GM12891 (cell line): ENCODE measurements around the gene HTR3C.
"Not testable (repeated sequence)": the region's sequence is repeated elsewhere in the genome, so short reads cannot be mapped to it uniquely, and the experiment has no call there.

Experiments used
- DNase-seq: peaks from one replicate; pipeline ENCODE4 v3.0.0; 2011; ENCODE audit warnings: low spot score; ENCODE audit not compliant: insufficient read length
- FAIRE-seq: peaks from 2 replicates; lab custom pipeline; 2011; peaks lifted over from hg19 to GRCh38; lab: Jason Lieb, UNC
- PAX5 ChIP-seq: IDR thresholded peaks from 2 replicates; pipeline ENCODE4 v1.6.1; 2011; ENCODE audit warnings: low read length, moderate library complexity, mild to moderate bottlenecking; ENCODE audit not compliant: insufficient read depth, severe bottlenecking
- POLR2A ChIP-seq: IDR thresholded peaks from 2 replicates; pipeline ENCODE4 v1.6.1; 2011; ENCODE audit warnings: low read depth, low read length, control low read depth
- POLR2AphosphoS5 ChIP-seq: IDR thresholded peaks from 2 replicates; pipeline ENCODE4 v1.6.1; 2011; ENCODE audit warnings: low read depth, low read length, control low read depth
- POU2F2 ChIP-seq: IDR thresholded peaks from 2 replicates; pipeline ENCODE4 v1.6.1; 2011; ENCODE audit warnings: low read depth, mild to moderate bottlenecking, control low read depth, low read length, moderate library complexity
- SPI1 ChIP-seq: IDR thresholded peaks from 2 replicates; pipeline ENCODE4 v1.6.1; 2011; ENCODE audit warnings: low read depth, low read length, control low read depth
- TAF1 ChIP-seq: IDR thresholded peaks from 2 replicates; pipeline ENCODE4 v1.6.1; 2011; ENCODE audit warnings: low read depth, low read length, control low read depth

The HTR3C gene

DNA sequence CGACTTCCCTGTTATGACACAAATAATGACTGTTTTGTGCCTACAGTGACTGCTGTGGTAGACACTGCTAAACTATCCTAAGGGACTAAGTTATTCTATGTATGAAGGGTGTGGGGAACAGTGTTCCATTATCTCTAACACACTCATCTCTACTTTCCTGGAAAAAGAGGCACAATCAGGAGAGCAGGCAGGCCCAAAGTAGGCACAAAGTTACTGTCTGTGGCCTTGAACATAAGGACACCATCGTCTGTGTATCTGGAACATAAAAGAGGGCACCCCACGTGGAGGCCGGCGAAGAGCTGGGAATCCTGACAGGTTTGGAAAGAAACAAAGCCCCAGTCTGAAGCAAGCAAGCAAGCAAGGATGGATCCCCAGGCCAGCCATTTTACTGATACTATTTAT, 36.7 kb upstream of the HTR3C start:
- TF ChIP-seq POLR2AphosphoS5, result no peak
- FAIRE-seq (no peak), DNase-seq (no peak)

DNA sequence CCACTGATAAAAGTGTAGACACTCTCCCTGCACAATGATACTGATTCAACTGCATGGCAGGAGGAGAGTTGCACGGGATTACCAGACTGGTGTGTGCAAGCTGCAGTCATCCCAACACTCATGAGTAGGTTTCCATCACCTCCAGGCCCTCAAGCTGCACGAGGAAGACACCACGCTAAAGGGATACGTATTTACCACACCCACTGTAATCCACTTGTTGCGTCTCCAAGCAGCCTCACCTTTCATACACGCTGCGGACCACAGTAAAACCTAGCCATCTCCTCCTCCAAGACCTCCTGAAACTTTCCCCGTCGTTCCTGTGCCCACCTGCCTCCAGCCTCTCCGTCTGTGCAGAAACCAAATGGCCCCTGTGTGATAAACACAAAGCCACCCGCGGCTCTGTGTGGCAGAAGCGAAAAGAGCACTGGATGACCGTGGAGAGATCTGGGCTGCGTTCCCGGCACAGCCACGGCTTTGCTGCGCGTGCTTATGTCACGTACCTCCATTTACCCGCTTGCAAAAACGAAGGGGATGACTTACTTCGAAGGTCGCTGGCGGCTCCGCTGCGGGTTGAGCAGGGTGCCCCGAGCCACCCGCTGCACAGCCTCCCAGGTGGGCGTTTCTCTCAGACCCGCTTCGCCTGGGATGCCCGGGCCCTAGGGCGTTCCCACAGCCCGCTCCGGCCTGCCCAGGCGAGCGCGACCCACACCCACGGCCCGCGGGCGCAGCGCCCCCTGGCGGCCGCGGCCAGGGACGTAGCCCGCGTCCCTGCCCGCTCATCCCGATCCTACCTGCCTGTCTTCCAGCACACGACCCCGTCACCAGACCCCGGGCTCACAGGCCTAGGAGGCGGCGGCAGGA, 35.8 kb upstream of the HTR3C start:
- TF ChIP-seq POLR2AphosphoS5 (no peak), PAX5 (peak; percentile 82)
- DNase-seq, result peak; percentile 72
- no peak for FAIRE-seq

DNA sequence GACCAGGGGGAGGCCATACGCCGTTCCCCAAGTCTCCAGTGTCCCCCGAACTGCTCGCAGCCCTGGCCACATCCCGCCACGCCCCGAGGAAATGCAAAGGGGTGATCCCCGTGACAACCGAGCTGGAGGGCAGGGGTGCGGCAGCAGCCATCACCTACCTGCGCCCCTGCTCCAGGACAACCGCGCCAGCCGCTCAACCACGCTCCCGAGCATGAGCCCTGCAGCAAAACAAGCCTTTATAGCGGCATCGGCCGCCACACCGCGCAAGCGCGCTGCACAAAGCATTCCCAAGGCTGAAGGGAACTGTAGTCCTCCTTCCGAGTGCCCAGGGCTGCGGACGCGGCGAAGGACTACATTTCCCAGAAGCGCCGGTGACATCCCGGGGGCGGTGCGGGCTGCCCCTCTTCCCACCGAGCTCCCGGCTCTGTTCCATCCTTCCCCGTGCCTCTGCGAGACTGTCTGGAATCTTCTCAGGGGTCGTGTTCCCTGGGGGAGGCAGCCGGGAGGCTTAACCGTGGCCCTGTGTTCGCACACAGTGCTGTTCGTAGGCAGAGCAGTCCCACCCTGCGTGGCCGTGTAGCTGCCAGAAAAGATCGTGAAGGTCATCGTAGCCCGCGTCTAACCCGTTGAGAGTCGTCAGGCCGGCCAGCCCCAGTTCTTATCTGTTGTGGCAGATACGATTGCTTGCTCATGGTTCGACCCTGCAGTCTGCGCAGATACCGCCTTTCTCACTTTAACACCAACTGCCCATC, 35.0 kb upstream of the HTR3C start, which contains the start of gene ABCC5:
Gene ABCC5 (minus strand): TSS at position 213 of the 752 bp plus-strand sequence. CDS start 3,492 bp downstream, outside the sequence.
- TF ChIP-seq POLR2AphosphoS5 (no peak), POU2F2 (no peak), SPI1 (no peak), TAF1 (no peak), POLR2A (no peak), PAX5 (no peak)
- FAIRE-seq, result peak; percentile 95
- peak; percentile 83 for DNase-seq

DNA sequence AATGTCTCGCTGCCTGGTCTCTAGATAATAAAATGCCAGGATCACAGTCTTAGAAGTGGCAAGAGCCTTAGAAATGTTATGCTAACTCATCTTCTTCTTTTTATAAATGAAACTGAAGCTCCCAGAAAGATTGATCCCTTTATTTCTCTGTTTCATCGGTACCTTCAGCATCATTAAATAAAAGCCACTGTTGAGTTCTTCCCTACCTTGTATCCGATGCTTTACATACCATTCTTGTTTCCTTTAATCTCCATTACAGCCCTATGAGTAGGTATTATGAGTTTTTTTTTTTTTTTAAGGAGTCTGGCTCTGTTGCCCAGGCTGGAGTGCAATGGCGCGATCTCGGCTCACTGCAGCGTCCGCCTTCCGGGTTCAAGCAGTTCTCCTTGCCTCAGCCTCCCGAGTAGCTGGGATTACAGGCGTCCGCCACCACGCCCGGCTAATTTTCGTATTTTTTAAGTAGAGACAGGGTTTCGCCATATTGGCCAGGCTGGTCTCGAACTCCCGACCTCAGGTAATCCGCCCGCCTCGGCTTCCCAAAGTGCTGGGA, 34.3 kb upstream of the HTR3C start:
- DNase-seq (no peak), FAIRE-seq (no peak)
- TF ChIP-seq POLR2A, result no peak
- no peak for TF ChIP-seq POLR2AphosphoS5
- no peak for TF ChIP-seq SPI1
- no peak for TF ChIP-seq POU2F2
- no peak for TF ChIP-seq PAX5
- no peak for TF ChIP-seq TAF1

DNA sequence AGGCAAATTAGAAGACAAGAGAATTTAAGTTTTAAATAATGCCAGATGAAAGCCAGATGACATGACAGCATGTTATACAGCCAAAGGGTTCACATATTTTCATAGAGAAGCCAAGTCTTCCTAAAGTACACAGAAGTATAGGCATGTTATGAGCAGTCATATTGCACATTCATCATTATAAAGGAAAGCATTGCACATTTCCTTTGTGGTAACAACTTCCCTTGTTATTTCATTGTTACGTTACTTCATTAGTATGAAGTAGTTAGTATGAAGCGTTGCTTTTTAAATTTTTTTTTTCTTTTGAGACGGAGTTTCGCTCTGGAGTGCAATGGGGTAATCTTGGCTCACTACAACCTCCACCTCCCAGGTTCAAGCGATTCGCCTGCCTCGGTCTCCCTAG, 30.5 kb upstream of the HTR3C start:
- TF ChIP-seq POLR2A, result no peak
- TF ChIP-seq SPI1, result no peak
- TF ChIP-seq TAF1, result no peak
- TF ChIP-seq POLR2AphosphoS5, result no peak
- no peak for TF ChIP-seq PAX5
- no peak for TF ChIP-seq POU2F2
- FAIRE-seq (no peak), DNase-seq (no peak)

DNA sequence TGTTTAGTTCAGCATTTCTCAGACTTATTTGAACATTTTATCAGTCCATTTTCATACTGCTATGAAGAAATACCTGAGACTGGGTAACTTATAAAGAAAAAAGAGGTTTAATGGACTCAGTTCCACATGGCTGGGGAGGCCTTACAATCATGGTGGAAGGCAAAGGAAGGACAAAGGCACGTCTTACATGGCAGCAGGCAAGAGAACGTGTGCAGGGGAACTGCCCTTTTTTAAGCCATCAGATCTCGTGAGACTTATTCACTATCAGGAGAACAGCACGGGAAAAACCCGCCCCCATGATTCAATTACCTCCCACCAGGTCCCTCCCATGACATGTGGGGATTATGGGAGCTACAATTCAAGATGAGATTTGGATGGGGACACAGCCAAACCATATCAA, 27.6 kb upstream of the HTR3C start:
- not testable (repeated sequence) for FAIRE-seq, DNase-seq

DNA sequence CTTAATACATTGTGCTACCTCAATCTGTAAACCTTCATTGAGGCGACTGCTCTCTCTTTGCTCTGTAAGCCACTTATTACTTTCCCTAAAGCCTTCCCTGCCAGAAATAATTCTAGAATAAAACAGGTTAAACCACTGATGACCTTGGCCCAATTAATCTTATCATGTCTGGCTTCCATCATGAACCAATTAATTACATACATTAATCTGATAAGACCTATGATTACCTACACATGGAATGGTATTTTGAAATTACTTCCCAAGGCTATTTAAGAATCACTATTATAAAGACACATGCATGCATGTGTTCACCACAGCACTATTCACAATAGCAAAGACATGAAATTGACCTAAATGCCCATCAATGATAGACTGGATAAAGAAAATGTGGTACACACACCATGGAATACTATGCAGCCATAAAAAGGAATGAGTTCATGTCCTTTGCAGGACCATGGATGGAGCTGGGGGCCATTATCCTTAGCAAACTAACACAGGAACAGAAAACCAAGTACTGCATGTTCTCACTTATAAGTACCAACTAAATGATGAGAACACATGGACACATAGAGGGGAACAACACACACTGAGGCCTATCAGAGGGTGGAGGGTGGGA, 24.5 kb upstream of the HTR3C start:
- FAIRE-seq, DNase-seq: not testable (repeated sequence)

DNA sequence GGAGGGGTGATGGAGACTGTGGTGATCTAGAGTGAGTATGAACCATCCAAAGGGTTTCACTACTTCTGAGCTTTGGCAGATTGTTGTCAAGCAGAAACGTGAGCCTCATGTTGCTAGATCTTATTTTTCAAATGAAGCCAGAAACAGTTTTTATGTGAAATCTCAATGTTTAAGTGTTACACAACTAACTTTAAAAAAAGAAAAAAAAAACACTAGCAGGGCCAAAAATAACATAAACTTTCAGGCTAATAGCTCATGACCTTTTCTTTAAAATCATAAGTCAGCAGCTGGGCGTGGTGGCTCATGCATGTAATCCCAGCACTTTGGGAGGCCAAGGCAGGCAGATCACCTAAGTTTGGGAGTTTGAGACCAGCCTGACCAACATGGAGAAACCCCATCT, 23.4 kb upstream of the HTR3C start:
- FAIRE-seq (no peak), DNase-seq (no peak)

DNA sequence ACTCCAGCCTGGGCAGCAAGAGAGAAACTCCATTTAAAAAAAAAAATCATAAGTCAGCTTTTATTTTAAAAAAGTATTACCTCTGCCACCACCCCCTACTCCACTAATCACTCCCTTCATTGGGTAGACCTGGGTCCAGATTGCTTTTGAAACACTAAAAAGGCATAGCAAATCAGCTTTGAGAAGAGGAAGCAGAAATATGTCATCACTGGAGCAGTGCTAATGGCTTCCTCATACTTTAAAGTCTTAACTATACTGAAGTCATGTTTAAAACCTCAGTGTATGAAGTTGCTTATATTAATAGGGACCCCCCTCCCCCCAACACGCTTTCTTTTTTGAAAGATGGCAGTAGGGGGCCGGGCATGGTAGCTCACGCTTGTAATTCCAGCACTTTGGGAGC, 22.3 kb upstream of the HTR3C start:
- FAIRE-seq (no peak), DNase-seq (no peak)
- no peak for TF ChIP-seq SPI1
- TF ChIP-seq PAX5, result no peak
- no peak for TF ChIP-seq POLR2A
- TF ChIP-seq POLR2AphosphoS5, result no peak
- TF ChIP-seq POU2F2, result no peak
- TF ChIP-seq TAF1, result no peak

More for the DNA sequence above, 23.4 kb upstream of the HTR3C start:
- TF ChIP-seq POLR2A (no peak), PAX5 (no peak), POLR2AphosphoS5 (no peak), POU2F2 (no peak), SPI1 (no peak), TAF1 (no peak)

DNA sequence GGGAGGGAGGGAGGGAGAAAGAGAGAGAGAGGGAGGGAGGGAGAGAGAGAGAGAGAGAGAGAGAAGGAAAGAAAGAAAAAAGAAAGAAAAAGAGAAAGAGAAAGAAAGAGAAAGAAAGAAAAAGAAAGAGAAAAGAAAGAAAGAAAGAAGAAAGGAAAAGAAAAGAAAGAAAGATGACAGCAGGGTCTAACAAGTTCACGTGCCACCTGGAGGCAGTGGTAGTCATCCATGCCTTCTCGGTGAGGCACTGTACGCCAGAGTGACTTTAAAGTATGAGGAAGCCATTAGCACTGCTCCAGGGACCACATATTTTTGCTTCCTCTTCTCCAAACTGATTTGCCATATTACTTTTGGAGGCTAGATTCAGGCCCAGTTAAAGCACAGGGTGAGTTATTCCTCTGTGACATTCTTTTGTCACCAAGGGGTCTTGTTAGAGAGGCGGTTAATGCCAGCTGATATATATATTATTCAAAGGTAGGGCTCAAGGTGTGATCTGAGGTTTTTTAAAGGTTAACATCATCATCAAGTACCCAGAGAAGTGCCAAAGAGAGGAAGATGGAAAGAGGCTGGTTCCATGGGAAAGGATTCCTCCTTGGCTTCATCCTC, 21.6 kb upstream of the HTR3C start, which contains the start of gene HTR3D:
Gene HTR3D (plus strand): TSS at position 556 of the 606 bp plus-strand sequence. CDS start 0 bp downstream, at position 556.
- DNase-seq (no peak), FAIRE-seq (no peak)
- TF ChIP-seq POU2F2 (no peak), POLR2AphosphoS5 (no peak), SPI1 (no peak), TAF1 (no peak)
